Myocyte (in vitro differentiated cells): Measurements from ENCODE around the gene TINAGL1. TPM values are rescaled to one million over a fixed set of nuclear protein-coding genes. Genes with fewer than 3 reads are reported as not detected.

ENCODE experiments used
- DNase-seq: peaks from one replicate; pipeline ENCODE4 v3.0.0-alpha.2; 2012; ENCODE audit warnings: low read depth
- total RNA-seq: library from RNA; depleted of rRNA; stranded (reverse); fragments of >200 nt; gene quantifications from 2 replicates; pipeline ENCODE4 v1.2.3, GENCODE V29; 2014

The TINAGL1 gene
- total RNA-seq, 1 donor from 2014 or later = 0.11 TPM

DNA sequence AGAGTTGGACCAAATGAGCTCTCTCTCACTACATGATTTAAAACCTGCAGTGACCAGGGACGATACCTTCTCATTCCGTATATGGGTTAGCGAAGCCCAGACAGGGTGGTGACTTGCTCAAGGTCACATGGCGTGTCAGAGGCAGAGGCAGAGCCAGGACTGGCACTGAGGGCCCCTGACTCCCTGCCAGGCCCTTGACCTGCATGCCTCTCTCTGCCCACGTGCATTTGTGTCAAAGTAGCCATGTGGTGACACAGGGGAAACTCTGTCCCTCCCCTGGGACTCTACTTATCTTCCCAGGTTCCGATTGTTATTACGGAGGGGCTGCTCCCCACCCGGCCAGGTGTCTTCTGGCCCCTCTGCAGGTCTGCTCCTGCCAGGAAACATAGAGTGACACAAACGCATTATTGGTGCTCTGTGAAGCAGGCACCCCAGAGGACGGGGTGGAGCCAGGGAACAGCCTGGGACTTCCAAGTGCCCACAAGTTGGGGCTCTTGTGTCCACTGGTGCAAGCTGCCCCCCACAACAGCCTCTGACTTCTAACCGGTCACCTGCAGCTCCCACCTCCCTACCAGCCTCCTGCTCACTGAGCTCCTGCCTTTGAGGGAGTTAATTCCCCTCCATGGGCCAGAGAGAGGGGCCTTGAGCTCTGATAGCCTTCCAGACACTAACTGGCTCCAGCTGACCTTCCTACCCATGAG lies 7.3 kb upstream of the TINAGL1 start:
- no peak for DNase-seq

DNA sequence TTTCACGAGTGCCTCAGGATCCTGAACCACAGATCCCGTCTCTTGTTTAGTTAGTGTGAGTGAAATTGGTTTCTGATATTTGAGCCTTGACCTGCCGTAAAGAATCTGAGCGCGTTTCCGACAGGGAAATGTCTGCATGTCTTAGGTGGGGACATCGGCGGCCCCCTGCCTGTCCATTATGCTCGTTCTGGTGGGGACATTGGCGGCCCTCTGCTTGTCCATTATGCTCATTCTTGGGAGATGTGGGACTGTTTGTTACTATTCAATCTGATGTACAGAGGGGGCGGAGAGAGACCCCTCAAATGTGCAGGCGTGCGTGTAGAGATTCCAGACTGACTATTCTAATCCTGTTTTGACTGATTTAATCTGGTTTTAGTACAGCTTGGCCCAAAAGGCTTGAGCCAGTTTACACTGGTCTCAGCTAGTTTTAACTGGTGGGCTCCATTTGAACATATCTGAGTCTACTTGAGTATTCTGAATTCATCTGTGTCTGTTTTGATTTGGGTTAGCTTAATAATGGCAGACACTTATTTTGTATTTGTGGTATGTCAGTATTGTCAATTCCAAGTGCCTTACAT lies 6.6 kb upstream of the TINAGL1 start:
- DNase-seq = no peak

DNA sequence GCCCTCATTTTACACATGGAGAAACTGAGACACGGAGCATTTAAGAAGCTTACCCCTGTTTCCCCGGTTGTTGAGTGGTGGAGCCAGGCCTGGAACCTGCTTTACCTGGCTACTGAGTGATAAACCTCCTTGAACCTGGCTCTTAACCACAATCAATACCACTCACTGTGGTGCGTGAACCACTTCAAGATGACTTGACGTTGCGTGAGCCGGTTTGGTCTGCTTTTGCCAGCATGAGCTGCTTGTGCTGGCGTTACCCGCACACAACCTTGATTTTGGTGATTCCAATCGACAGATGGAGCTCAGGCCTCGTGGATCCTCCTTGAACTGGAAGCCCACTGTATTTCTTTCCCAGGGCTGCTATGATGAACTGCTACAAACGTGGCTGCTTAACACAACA lies 6.1 kb upstream of the TINAGL1 start:
- no peak for DNase-seq

DNA sequence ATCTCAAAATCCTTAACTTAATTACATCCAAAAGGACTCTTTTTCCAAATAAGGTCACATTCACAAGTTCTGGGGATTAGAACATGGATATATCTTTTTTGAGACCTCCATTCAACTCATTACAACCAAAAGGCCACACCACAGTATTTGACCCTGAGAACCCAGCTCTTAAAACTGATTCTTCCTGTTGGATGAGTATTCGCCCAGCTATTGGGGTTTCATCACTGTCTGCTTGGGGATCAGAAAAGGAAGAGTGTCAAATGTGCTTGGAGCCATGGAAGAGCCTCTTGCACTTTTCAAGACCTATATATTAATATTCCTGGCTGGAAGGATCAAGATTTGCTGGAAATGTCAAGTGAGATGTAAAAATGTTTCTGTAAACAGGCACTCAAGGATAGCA lies 5.4 kb upstream of the TINAGL1 start:
- DNase-seq = no peak

DNA sequence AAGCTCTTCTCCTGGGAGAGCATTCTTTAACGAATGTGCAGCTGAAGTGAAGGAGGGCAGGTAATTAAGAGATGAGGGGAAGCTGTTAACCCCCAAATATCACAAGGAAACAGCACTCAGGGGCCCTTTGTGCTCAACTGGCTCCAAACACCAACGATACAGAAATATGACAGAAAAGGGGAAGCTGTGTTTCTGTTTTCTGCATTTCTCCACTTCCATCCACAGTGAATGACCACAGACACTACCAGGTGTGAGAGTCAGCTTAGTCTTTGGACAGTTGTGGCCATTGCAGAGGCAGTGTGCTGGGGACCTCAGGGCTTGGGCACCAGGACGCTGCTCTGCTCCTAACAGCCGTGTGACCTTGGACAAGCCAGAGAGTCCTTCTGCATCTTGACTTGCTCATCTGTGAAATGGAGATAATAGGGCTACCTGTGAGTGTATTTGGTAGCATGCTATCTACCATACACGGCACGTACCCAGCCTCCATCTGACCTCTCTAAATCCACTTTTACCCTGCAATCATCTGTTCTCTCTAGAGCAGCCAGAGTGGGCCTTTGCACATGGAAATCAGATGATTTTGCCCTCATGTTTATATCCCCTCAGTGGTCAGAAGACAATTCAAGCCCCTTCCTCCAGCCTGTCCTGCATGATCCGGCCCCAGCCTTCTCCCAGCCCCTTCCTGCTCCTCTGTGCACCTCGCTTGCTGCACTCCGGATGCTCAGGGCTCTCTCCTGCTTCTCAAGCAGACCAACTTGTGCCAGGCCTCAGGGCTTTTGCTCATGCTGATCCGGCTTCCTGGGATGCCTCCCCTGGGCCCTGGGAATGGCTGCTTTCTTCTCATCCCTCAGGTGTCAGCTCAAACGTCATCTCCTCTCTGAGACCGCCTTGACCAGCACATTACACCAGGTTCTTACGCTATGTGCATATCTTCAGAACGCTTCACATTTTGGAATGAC lies 4.7 kb upstream of the TINAGL1 start:
- DNase-seq = no peak

DNA sequence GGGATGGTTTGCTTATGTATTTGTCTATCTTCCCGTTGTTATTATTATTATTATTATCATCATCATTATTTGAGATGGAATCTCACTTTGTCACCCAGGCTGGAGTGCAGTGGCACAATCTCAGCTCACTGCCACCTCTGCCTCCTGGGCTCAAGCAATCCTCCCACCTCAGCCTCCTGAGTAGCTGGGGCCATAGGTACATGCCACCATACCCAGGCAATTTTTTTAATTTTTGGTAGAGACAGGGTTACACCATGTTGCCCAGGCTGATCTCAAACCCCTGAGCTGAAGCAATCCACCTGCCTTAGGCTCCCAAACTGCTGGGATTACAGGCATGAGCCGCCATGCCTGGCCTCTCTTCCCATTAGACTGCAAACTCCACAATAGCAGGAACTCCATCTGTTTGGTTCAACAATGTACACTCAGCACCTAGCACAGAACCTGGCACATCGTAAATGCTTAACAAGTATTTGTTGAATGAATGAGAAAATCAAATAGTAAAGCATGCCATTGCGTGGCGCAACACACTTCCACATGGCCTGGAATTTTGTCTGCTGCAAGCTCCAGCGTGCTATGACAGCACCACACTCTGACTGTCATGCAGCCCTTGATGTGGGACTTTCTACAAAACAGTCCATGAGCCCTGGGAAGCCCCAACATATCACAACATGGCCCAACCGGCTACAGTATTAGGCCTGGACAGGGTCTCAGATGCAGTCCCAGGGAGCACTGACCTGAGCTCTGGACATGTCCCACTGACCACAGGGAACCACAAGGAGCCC lies 3.8 kb upstream of the TINAGL1 start:
- no peak for DNase-seq

DNA sequence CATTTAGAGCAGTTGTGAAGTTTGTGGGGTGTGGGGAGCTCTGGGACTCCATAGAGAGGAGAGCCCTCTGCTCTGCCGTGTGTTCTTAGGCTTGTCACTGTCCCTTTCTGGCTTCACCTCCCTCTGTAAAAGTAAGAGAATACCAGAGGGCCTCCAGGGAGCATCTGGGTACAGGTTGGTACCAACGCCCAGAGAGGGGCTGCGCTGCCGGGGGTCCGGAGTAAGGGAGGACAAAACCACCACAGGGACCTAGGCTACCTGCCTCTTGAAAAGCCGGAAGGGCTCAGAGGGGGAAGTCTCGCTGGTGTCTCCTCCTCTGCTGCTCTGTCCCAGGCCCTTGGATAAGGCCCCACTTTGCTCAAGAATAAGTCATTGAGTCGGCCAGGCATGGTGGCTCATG lies 3.1 kb upstream of the TINAGL1 start:
- no peak for DNase-seq

DNA sequence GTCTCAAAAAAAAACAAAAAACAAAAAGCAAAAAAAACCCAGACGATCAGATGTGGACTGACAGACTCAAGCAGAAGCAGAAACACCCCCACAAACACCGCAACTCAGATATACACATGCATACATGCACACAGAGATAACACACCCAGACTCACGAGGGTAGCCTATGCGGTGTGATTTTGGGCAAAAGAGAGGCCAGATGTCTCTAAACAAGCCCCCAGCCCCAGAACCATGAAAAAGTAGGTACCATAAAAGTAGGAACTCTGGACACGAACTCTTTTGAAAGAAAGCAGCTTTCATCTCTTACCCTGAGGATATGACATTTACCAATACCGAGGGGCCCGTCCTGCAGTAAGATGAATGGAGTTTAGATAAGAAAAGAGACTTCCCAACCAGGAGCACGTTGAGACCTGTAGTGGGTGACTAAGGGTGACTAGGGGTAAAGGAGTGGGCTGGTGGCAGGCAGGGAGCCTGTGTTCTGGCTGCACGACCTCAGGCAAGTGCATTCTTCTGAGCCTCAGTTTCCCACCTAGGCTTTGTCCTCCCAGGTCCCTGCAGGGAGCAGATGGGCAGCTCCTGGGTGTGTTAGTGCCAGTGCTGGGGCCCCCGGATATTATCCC lies 1.5 kb upstream of the TINAGL1 start:
- DNase-seq = no peak

DNA sequence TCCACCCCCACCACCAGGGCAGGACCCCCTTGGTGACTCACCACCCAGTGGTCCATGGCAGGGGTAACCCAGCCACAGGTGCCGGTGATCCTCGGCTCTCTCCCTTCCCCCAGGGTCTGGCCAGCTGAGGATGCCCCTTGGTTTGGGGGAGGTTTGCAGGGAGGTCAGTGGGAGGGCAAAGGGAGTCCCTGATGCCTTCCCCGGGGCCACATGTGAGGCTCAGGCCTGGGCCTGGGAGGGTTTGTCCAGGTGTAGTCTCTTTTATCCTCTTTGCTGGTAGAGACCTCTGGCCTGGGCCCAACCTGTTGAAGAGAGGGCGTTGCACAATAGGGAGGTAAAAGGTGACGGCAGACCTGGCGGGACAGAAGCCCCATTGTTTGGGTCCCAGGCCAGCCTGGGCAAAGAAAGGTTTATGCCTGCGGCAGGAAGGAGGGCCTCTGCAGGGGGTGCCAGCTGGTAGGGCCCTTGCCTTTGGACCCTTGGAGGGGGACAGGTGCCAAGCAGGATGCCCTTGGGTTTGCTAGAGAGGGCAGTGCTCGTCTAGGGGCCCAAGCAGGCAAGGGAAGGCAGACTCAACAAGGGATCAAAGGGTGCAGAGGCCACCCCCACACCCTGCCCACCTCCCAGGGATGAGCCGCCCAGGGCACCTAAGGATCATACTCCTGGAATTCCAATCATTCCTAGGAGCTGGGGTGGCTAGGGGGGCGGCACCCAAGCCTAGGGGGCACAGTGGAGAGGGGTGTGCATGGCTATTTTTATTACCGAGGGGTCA lies 760 bp upstream of the TINAGL1 start:
- no peak for DNase-seq

DNA sequence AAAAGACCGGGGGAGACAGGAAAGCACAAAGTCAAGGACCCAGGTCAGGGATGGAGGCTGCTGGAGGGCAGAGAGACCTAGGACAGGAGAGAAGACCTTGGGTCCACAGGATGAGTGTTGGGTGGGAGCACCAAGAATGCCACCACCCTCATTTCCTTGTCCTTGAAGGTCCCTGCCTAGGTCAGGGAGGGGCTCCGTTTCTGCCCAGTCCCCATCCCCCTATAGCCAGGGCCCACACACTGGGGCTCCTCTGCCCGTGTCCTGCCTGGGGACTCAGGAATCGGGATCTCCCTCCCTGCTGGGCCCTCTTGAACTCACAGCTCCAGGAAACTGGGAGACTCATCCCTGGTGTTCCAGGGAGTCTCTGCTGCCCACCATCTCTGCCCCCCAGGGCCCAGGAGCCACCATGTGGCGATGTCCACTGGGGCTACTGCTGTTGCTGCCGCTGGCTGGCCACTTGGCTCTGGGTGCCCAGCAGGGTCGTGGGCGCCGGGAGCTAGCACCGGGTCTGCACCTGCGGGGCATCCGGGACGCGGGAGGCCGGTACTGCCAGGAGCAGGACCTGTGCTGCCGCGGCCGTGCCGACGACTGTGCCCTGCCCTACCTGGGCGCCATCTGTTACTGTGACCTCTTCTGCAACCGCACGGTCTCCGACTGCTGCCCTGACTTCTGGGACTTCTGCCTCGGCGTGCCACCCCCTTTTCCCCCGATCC lies 584 bp downstream of the TINAGL1 start:
- no peak for DNase-seq

DNA sequence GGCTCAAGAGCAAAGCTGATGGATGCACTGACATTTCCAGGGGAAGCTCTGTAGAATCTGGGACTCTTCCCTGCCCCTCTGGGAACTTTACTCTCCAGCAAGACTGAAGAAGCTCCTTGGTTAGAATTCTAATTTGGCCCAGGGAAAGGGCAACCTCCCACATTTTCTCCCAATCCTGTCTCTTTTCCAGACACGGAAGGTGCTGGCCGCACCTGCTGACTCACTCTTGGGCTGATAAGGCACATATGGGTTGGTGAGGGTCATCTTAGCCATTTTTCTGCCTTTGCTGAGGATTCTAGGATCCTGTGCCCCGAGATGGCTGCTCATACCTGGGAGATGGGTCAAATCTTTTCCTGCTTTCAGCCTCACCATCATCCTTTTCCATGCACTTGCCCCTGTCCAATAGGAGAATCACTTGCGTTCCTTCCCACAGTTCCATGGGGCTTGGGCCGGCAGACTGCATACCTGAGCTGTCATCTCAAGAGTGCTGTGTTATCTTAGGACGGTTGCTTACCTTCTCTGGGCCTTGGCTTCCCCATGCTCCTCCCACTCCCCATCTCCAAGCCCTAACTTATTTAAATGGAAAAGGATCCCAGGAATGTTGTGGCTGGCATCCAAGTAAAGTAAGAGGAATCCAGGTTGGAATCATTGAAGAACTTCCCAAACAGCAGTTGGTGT lies 1.3 kb downstream of the TINAGL1 start:
- DNase-seq = peak; percentile 60

DNA sequence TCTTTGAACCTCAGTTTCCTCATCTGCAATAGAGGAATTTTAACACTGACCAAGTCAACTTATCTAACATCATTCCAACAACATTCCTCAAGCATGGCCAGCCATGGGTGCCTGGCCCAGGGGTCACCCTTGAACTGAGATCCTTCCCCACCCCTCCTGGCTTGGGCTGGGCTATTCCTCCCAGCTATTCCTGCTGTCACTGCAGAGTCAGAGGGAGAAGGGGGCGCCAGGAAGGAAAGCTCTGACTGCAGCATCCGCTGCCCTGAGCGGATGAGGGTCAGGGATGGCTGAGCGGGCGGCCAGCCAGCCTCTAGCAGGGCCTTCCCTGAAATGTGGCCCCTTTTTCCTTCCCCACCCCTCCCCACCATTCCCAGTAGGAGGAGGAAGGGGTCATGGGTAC lies 3.1 kb downstream of the TINAGL1 start:
- DNase-seq = no peak

DNA sequence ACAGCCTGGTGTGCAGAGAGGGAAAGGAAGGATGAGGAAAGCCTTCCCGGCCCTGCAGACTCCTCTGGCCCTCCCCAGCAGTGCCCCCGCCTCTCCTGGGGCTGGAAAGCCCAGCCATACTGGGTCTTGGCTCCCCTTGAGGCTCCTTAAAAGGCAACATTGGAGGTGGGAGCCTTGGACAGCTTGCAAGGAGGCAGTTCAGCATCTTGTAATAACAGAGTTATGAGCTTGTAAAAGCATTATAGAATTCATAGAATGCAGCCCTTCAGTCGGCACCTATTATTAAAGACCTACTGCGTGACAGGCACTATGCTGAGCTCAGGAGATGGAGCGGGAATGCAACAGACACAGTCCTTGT lies 4.2 kb downstream of the TINAGL1 start:
- no peak for DNase-seq

DNA sequence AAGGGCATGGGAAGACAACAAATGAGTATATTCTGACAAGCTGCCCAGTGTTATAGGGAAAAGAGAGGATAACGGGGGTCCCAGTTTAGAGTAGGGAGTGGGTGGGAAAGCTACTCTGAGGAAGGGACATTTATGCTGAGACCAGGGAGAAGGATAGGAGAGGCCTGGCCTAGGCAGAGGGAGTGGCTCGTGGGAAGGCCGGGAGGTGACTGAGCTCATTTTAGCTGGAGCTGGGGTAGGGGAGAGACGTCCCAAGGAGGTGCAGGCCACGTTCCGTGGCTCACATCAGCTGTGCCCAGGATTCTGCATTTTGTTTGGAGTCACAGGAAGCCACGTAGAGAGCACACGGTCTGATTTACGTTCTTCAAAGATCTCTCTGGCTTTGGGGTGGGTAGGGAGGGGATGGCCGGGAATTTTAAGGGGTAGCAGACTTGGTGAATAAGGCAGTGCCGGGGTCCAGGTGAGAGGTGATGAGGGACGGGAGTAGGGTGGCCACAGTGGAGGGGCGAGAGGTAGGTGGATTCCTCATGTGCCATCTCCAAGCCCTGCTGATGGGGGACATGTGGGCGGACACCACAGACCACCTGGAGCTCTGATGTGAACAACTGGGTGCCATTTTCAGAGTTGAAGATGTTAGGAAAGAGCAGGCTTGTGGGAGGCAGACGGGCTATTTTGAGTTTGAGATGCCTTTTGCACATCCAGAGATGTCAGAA lies 4.7 kb downstream of the TINAGL1 start:
- no peak for DNase-seq

DNA sequence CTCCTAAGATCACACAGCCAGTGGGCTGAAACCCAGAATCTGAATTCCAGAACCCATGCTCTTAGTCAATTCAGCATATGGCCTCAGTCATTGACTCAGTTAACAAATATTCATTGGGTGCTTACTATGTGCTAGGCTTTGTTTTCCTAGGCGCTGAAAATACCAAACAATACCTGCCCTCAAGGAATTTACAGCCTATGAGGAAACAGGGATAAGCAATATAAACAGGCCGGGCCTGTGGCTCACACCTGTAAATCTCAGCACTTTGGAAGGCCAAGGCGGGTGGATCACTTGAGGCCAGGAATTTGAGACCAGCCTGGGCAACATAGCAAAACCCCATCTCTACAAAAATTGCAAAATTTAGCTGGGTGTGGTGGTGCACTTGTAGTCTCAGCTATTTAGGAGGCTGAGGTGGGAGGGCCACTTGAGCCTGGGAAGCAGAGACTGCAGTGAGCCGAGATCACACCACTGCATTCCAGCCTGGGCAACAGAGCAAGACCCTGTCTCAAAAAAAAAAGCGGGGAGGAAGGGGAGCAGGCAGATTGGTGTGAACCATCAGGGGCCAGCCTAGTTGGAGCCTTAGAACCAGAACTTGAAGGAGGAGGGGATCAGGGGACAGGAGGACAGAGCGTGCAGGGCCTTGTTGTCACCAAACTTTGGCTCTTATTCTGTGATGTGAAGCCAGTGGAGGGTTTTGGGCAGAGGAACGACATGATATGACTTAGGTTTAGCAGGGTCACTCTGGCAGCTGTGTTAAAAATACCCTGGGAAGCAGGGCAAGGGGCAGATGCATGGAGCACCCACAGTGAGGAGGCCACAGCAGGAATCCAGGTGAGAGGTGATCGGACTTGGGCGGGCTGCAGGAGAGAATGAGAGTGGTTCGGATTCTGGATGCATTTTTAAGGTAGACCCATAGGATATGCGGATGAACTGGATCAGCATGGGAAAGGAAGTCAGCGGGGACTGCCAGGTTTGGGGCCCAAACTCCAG lies 5.8 kb downstream of the TINAGL1 start:
- no peak for DNase-seq

DNA sequence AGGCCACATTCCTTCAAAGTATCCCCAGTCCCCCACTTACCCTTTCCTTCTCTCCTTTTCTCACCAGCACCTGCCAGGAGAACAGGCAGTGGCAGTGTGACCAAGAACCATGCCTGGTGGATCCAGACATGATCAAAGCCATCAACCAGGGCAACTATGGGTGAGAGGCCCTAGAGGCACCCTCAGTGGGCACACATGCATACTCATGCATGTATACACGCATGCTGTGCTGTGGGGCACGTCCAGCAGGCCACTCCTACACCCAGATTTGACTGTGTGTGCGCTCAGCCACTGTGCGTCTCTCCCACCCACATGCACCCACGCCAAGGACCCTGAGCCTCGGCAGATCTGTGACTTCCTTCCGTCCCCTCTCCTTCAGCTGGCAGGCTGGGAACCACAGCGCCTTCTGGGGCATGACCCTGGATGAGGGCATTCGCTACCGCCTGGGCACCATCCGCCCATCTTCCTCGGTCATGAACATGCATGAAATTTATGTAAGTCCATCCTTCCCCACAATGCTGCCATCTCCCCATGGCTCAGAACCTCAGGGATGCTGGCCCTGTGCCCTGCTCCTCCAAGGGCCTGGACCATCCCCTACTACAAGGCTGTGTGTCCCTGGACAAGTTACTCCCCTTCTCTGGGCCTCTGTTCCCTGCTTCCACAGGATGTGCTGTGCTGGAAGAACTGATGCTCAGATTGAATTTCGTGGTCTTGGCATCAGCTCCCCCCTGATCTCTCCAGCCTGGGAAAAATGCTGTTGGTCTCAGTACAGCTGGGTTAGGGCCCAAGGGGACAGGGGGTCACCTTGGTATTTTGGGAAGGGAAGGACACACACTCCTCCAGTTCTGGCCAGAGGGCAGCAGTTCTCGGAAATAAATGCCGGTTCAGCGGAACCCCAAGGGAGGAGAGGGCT lies 7.0 kb downstream of the TINAGL1 start:
- peak; percentile 51 for DNase-seq
